HepG2 (cell line): ENCODE measurements around the gene PRSS22. TPM values are rescaled to one million over a fixed set of nuclear protein-coding genes. Genes with fewer than 3 reads are reported as not detected.
A peak's percentile ranks its signal among the peaks of the same experiment; 100 is the strongest.

Experiments
- ATM ChIP-seq: fragments of 450-650 bp; IDR thresholded peaks from 2 replicates; pipeline ENCODE4 v1.7.1; 2017; ENCODE audit warnings: mild to moderate bottlenecking, borderline replicate concordance
- CEBPB ChIP-seq: IDR thresholded peaks from 2 replicates; pipeline ENCODE4 v1.6.1; 2011; ENCODE audit warnings: low read depth, low read length, improper control_type of control experiment, borderline replicate concordance
- MIER3 ChIP-seq: IDR thresholded peaks from 2 replicates; pipeline ENCODE4 v1.6.1; 2016; ENCODE audit warnings: missing compliant biosample characterization, borderline replicate concordance
- NR2F6 ChIP-seq, 2 experiments: IDR thresholded peaks; 2 replicates each; pipeline ENCODE4 v1.6.1; 2016; ENCODE audit warnings: antibody characterized with exemption in 1 of 2, mild to moderate bottlenecking in 1 of 2
- PTBP1 ChIP-seq: fragments of 200-400 bp; formaldehyde crosslinking; IDR thresholded peaks from 2 replicates; pipeline ENCODE4 v1.6.1; 2018; ENCODE audit warnings: low read length, low read depth; ENCODE audit not compliant: poor library complexity, severe bottlenecking
- ZFP62 ChIP-seq: sonication (generic); formaldehyde crosslinking; IDR thresholded peaks from 2 replicates; pipeline ENCODE4 v1.4.0; 2020; ENCODE audit warnings: missing genetic modification reagents
- ZKSCAN5 ChIP-seq: sonication (generic); formaldehyde crosslinking; IDR thresholded peaks from 2 replicates; pipeline ENCODE4 v1.5.1; 2020; ENCODE audit warnings: mild to moderate bottlenecking, missing genetic modification reagents
- ZNF12 ChIP-seq: sonication (generic); formaldehyde crosslinking; IDR thresholded peaks from 2 replicates; pipeline ENCODE4 v1.5.0; 2020; ENCODE audit warnings: missing genetic modification reagents
- ZNF326 ChIP-seq: sonication (generic); formaldehyde crosslinking; IDR thresholded peaks from 2 replicates; pipeline ENCODE4 v1.4.0; 2020; ENCODE audit warnings: missing genetic modification reagents, borderline replicate concordance
- polyA plus RNA-seq, 8 experiments: library from polyadenylated mRNA; depleted of rRNA in 3 of 8; stranded (reverse) in 7 of 8; unstranded in 1 of 8; fragments of >200 nt; fragmentation: Illumina TruSeq in 4 of 8; extraction: Trizol in 4 of 8; gene quantifications; 2 replicates each; pipeline versions ENCODE4 v1.2.1 to v1.2.3, GENCODE V29; 2011 to 2016; ENCODE audit warnings: low read depth in 4 of 8, missing spikeins in 1 of 8, mixed read lengths in 1 of 8; ENCODE audit not compliant: insufficient read depth in 1 of 8
- total RNA-seq, 5 experiments: library from RNA; depleted of rRNA; stranded (reverse); fragments of >200 nt; fragmentation: Illumina TruSeq; extraction: Trizol; gene quantifications; 2 replicates each; pipeline ENCODE4 v1.2.3, GENCODE V29; 2016; ENCODE audit warnings: low read depth in 1 of 5
- TF ChIP-seq, protein P1 (sequence below): sonication (generic); formaldehyde crosslinking; conservative IDR thresholded peaks from 2 replicates; pipeline ENCODE4 v1.8.1; 2023; ENCODE audit warnings: missing genetic modification reagents
- TF ChIP-seq, protein P2 (sequence below): IDR thresholded peaks from 2 replicates; pipeline ENCODE4 v1.6.1; 2012; ENCODE audit warnings: low read length, improper control_type of control experiment
- TF ChIP-seq, protein P3 (sequence below): sonication (generic); formaldehyde crosslinking; IDR thresholded peaks from 2 replicates; pipeline ENCODE4 v1.4.0; 2020; ENCODE audit warnings: missing genetic modification reagents, borderline replicate concordance
- TF ChIP-seq, protein P4 (sequence below): sonication (generic); formaldehyde crosslinking; IDR thresholded peaks from 2 replicates; pipeline ENCODE4 v1.5.0; 2020; ENCODE audit warnings: mild to moderate bottlenecking, missing genetic modification reagents, moderate library complexity
- TF ChIP-seq, protein P5 (sequence below): sonication (generic); formaldehyde crosslinking; IDR thresholded peaks from 2 replicates; pipeline ENCODE4 v1.4.0; 2020; ENCODE audit warnings: missing genetic modification reagents

PRSS22 gene
- total and polyA plus RNA-seq, 2 of the 13 experiments (the other 11 are each of a cell fraction or from before 2014, with no cell fraction given) = 0.24 to 0.32 TPM

DNA sequence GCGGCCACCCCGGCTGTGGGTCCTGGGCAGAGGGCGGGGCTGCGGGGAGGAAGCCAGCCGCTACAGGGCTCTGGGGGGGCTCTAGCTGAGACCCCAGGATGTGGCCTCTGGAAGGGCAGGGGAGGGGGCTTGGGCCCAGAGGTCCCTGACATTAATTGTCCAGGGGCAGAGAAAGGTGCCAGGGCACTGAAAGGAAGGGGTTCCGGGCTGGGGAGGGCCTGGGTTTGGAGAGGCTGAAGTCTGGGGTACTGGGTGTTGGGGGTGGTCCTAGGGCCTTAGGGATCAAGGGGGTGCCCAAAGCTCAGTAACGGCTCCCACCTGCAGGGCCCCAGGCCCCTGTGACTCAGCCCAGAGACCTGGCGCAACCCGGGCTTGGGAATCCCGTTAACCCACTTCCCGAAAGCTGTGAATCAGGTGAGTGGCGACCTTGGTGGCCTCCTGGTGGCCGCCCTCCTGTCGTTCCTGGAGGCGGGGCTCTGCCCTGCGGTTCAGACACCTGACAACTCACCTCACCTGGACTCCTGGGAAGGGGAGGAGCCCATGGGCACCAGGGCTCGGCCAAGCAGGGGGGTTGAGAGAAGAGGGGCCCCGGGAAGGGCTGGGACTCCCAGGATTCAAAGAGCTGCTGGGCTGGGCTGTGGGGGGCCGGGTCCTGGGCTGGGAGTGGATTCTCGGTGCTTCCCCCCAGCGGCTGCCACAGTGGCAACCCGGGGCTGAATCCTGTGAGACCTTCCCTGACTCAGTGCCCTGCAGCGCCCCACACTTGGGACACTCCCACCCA lies 465 bp upstream of the PRSS22 start (continued):
- no peak for TF ChIP-seq ZKSCAN5
- TF ChIP-seq ZNF12 (CRISPR knock-in tag) = no peak
- no peak for TF ChIP-seq ZFP62 (CRISPR knock-in tag)
- TF ChIP-seq, protein P1, sequence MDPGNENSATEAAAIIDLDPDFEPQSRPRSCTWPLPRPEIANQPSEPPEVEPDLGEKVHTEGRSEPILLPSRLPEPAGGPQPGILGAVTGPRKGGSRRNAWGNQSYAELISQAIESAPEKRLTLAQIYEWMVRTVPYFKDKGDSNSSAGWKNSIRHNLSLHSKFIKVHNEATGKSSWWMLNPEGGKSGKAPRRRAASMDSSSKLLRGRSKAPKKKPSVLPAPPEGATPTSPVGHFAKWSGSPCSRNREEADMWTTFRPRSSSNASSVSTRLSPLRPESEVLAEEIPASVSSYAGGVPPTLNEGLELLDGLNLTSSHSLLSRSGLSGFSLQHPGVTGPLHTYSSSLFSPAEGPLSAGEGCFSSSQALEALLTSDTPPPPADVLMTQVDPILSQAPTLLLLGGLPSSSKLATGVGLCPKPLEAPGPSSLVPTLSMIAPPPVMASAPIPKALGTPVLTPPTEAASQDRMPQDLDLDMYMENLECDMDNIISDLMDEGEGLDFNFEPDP (CRISPR knock-in tag) = no peak
- TF ChIP-seq, protein P2, sequence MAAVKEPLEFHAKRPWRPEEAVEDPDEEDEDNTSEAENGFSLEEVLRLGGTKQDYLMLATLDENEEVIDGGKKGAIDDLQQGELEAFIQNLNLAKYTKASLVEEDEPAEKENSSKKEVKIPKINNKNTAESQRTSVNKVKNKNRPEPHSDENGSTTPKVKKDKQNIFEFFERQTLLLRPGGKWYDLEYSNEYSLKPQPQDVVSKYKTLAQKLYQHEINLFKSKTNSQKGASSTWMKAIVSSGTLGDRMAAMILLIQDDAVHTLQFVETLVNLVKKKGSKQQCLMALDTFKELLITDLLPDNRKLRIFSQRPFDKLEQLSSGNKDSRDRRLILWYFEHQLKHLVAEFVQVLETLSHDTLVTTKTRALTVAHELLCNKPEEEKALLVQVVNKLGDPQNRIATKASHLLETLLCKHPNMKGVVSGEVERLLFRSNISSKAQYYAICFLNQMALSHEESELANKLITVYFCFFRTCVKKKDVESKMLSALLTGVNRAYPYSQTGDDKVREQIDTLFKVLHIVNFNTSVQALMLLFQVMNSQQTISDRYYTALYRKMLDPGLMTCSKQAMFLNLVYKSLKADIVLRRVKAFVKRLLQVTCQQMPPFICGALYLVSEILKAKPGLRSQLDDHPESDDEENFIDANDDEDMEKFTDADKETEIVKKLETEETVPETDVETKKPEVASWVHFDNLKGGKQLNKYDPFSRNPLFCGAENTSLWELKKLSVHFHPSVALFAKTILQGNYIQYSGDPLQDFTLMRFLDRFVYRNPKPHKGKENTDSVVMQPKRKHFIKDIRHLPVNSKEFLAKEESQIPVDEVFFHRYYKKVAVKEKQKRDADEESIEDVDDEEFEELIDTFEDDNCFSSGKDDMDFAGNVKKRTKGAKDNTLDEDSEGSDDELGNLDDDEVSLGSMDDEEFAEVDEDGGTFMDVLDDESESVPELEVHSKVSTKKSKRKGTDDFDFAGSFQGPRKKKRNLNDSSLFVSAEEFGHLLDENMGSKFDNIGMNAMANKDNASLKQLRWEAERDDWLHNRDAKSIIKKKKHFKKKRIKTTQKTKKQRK = no peak
- TF ChIP-seq NR2F6 (IDR thresholded peaks at IDR 0.05) = no peak
- peak; percentile 37; the same call in 1 of the 2 replicates for TF ChIP-seq NR2F6 (CRISPR knock-in tag; IDR thresholded peaks at IDR 0.05)
- TF ChIP-seq, protein P3, sequence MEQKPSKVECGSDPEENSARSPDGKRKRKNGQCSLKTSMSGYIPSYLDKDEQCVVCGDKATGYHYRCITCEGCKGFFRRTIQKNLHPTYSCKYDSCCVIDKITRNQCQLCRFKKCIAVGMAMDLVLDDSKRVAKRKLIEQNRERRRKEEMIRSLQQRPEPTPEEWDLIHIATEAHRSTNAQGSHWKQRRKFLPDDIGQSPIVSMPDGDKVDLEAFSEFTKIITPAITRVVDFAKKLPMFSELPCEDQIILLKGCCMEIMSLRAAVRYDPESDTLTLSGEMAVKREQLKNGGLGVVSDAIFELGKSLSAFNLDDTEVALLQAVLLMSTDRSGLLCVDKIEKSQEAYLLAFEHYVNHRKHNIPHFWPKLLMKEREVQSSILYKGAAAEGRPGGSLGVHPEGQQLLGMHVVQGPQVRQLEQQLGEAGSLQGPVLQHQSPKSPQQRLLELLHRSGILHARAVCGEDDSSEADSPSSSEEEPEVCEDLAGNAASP (CRISPR knock-in tag) = peak; percentile 30; the same call in 1 of the 2 replicates
- TF ChIP-seq MIER3 = no peak
- peak; percentile 8; the same call in 1 of the 2 replicates for TF ChIP-seq CEBPB
- TF ChIP-seq, protein P4, sequence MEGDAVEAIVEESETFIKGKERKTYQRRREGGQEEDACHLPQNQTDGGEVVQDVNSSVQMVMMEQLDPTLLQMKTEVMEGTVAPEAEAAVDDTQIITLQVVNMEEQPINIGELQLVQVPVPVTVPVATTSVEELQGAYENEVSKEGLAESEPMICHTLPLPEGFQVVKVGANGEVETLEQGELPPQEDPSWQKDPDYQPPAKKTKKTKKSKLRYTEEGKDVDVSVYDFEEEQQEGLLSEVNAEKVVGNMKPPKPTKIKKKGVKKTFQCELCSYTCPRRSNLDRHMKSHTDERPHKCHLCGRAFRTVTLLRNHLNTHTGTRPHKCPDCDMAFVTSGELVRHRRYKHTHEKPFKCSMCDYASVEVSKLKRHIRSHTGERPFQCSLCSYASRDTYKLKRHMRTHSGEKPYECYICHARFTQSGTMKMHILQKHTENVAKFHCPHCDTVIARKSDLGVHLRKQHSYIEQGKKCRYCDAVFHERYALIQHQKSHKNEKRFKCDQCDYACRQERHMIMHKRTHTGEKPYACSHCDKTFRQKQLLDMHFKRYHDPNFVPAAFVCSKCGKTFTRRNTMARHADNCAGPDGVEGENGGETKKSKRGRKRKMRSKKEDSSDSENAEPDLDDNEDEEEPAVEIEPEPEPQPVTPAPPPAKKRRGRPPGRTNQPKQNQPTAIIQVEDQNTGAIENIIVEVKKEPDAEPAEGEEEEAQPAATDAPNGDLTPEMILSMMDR (CRISPR knock-in tag) = peak; percentile 35
- TF ChIP-seq ATM = no peak
- TF ChIP-seq PTBP1 = no peak
- TF ChIP-seq ZNF326 (CRISPR knock-in tag) = no peak
- TF ChIP-seq, protein P5, sequence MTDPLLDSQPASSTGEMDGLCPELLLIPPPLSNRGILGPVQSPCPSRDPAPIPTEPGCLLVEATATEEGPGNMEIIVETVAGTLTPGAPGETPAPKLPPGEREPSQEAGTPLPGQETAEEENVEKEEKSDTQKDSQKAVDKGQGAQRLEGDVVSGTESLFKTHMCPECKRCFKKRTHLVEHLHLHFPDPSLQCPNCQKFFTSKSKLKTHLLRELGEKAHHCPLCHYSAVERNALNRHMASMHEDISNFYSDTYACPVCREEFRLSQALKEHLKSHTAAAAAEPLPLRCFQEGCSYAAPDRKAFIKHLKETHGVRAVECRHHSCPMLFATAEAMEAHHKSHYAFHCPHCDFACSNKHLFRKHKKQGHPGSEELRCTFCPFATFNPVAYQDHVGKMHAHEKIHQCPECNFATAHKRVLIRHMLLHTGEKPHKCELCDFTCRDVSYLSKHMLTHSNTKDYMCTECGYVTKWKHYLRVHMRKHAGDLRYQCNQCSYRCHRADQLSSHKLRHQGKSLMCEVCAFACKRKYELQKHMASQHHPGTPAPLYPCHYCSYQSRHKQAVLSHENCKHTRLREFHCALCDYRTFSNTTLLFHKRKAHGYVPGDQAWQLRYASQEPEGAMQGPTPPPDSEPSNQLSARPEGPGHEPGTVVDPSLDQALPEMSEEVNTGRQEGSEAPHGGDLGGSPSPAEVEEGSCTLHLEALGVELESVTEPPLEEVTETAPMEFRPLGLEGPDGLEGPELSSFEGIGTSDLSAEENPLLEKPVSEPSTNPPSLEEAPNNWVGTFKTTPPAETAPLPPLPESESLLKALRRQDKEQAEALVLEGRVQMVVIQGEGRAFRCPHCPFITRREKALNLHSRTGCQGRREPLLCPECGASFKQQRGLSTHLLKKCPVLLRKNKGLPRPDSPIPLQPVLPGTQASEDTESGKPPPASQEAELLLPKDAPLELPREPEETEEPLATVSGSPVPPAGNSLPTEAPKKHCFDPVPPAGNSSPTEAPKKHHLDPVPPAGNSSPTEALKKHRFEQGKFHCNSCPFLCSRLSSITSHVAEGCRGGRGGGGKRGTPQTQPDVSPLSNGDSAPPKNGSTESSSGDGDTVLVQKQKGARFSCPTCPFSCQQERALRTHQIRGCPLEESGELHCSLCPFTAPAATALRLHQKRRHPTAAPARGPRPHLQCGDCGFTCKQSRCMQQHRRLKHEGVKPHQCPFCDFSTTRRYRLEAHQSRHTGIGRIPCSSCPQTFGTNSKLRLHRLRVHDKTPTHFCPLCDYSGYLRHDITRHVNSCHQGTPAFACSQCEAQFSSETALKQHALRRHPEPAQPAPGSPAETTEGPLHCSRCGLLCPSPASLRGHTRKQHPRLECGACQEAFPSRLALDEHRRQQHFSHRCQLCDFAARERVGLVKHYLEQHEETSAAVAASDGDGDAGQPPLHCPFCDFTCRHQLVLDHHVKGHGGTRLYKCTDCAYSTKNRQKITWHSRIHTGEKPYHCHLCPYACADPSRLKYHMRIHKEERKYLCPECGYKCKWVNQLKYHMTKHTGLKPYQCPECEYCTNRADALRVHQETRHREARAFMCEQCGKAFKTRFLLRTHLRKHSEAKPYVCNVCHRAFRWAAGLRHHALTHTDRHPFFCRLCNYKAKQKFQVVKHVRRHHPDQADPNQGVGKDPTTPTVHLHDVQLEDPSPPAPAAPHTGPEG (CRISPR knock-in tag) = no peak
